GM19452 (cell line): Measurements from ENCODE around the gene LGR6.
"Not testable (repeated sequence)": the region's sequence is repeated elsewhere in the genome, so short reads cannot be mapped to it uniquely, and the experiment has no call there.

Source experiments
- ATAC-seq: cut with Tn5 transposase; IDR thresholded peaks from one replicate; pipeline ENCODE4 v1.9.1; 2021; ENCODE audit not compliant: unreplicated experiment

Gene LGR6

DNA sequence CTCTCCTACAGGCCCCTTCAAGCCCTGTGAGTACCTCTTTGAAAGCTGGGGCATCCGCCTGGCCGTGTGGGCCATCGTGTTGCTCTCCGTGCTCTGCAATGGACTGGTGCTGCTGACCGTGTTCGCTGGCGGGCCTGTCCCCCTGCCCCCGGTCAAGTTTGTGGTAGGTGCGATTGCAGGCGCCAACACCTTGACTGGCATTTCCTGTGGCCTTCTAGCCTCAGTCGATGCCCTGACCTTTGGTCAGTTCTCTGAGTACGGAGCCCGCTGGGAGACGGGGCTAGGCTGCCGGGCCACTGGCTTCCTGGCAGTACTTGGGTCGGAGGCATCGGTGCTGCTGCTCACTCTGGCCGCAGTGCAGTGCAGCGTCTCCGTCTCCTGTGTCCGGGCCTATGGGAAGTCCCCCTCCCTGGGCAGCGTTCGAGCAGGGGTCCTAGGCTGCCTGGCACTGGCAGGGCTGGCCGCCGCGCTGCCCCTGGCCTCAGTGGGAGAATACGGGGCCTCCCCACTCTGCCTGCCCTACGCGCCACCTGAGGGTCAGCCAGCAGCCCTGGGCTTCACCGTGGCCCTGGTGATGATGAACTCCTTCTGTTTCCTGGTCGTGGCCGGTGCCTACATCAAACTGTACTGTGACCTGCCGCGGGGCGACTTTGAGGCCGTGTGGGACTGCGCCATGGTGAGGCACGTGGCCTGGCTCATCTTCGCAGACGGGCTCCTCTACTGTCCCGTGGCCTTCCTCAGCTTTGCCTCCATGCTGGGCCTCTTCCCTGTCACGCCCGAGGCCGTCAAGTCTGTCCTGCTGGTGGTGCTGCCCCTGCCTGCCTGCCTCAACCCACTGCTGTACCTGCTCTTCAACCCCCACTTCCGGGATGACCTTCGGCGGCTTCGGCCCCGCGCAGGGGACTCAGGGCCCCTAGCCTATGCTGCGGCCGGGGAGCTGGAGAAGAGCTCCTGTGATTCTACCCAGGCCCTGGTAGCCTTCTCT lies 124.6 kb downstream of the LGR6 start:
- no peak for ATAC-seq

- no peak for ATAC-seq
Measured at GRCh38 chr1:202319381-202320080, 125.9 kb downstream of the LGR6 start.

- no peak for ATAC-seq
Measured at GRCh38 chr1:202320081-202320405, 126.4 kb downstream of the LGR6 start.

DNA sequence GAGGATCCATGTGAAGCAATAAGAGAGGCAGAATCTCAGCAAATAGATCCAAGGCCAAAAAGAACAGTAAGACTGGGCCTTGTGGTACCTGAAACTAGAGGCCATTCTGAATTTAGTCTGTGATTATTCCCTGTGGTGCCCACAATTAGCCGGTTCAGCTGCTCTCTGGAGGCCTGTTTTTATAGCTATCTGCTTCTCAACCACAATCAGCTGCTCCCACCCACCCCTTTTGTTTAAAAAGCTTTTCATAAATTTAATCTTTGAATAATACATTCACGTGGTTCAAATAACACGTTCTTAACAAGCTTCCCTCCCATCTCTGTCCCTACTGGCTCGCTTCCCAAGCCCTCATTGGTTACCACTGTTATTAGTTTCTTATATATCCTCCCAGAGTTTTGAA lies 130.1 kb downstream of the LGR6 start:
- ATAC-seq = no peak

DNA sequence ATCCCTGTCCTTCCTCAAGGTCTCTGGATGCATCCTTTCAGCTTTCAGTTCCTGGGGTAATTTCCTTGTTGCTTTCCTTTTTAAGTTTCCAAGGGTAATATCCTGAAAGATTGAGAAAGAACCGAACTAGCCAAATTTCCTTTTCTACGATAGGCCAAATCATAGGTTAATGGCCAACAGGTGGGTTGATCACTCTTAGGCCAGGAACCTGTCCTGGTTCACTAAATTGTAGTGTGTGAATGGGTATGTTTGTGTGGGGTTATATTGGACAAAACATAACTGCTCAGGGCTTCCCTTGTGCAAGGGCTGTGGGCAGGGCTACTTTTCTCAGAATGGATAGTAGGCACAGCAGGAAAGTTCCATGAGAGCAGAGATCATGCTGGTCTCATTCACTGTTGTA lies 131.0 kb downstream of the LGR6 start:
- no peak for ATAC-seq

GRCh38 chr1:202329891-202330290 lies 136.3 kb downstream of the LGR6 start:
- ATAC-seq = no peak

DNA sequence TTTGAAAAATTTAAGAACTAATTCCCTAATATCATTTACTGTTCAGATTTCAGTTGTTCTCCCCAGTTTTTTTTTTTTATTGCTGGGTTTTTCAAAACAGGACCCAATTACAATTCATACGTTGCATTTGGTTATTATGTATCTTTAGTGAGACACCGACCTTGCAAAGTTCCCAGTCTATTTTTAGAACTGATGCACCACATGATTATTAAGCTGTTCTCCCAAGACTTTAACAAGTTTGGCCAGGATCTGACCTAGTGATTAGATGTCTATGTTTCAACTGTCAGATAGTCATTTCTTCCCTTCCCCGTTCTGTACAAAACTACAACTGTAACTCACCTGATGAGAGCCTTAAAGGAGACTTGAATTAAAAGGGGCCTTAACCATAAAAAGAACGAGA lies 140.3 kb downstream of the LGR6 start:
- ATAC-seq = no peak

GRCh38 chr1:202343652-202344349 lies 150.2 kb downstream of the LGR6 start:
- ATAC-seq = no peak

GRCh38 chr1:202348005-202348508 lies 154.5 kb downstream of the LGR6 start:
- no peak for ATAC-seq

DNA sequence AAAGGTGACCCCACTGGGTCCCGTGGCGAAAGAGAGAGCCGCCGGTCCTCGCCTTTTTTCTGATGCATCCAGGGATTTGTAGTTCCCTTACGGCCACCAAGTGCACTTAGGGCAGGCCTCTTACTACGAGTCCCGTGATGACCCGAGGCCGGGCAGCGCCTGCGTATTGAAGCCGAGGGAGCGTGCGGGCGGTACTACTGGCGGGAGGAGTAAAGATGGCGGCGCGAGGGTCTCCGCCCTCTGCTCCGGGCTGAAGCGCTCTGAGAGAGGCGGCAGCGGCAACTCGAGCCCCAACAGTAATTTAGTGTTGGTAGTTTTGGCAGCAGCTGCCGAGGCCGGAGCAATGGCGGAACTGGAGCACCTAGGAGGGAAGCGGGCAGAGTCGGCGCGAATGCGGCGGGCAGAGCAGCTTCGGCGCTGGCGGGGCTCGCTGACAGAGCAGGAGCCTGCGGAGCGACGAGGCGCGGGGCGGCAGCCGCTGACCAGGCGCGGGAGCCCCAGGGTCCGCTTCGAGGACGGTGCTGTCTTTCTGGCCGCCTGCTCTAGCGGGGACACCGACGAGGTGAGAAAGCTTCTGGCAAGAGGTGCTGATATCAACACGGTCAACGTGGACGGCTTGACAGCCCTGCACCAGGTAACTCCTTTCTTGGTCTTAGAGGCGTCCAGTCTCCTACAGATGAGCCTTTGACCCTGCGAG lies 155.1 kb downstream of the LGR6 start, which contains the start of gene PPP1R12B:
Gene PPP1R12B (plus strand): TSS at position 191 of the 697 bp plus-strand sequence. CDS start 153 bp downstream, at position 344.
- ATAC-seq = peak; percentile 99

DNA sequence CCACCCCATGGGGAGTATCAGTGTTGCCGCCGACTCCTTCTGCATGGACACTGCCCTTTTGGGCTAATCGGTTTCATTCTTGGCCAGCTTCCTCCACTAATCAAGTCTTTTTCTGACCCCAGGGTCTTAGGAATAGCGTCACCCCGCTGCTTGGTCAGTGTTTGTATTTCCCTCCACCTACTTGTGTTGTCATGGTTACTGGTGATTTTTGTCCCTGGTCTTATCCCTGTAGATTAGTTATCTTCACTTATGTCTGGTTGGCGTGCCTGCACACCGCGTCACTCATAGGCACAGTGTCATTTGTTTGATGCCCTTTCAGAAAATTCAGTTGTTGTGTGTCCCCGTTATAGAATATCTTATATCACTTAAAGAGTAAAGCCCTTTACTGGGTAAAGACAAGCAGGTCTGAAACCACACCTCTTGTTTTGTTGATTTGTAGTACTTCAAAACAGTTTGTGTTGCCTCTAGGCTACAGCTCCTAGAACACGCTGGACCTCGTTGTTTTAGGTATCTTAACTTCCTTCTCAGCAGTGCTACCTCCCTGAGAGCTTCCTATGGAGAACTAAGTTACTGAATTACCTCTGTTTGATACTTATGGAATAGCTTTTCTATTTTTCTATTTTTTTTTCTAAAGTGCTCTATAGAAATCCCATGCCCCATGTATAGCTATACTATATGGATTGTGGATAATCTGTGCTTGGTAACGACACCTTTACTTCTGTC lies 155.8 kb downstream of the LGR6 start:
- ATAC-seq = no peak

DNA sequence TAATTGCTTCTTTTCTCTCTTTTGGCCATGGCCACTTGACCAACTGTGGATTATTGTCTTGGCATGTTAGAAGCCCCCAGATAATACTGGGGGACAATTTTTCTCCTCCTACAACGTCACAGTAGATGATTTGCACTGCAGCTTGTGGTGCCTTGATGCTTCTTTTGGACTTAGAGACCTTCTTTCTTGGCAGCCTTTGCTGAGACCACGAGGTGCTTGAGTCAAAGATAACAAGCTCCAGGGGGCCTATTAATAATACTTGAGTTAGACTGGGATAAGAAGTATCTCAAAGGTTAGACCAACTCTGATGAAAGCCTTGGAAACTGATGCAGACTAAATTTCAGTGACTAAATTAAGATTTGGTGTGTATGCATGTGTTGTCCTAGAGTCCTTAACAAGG lies 158.1 kb downstream of the LGR6 start:
- no peak for ATAC-seq

DNA sequence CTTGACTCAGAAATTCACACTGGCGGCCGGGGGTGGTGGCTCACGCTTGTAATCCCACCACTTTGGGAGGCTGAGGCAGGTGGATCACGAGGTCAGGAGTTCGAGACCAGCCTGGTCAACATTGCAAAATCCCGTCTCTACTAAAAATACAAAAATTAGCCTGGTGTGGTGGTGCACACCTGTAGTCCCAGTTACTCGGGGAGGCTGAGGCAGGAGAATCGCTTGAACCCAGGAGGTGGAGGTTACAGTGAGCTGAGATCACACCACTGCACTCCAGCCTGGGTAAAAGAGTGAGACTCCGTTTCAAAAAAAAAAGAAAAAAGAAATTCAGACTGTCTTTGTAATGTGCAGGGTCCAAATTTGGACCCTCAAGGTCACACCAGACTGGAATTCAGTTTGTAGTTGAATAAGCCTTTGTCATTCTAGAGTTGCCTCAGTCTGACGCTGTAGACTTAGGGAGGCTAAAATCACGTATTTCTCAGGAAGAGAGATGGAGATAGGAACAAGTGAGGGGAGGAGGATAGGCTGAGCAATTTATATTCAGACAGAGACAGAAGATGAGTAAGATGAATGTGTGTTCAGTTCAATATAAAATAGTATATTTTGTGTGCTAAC lies 159.1 kb downstream of the LGR6 start:
- not testable (repeated sequence) for ATAC-seq

- ATAC-seq = no peak
Measured at GRCh38 chr1:202355944-202356553, 162.4 kb downstream of the LGR6 start.

DNA sequence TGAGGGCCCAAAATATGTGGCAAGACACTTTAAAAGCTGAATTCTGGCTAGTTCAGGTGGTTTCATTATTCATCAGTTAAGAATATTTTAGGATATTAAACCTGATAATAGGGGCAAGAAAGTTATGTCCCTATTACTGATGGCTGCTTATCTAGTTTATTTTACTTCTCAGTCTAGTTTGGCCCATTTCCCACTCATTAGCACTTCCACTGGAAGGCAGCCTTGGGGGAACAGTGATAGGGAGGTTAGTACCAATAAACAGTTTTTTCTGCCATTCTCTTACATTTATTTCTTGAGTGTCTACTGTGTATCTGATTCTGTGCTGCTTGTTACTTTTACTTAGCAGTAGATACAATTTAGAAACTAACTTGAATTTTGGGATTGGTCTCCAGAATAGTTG lies 163.9 kb downstream of the LGR6 start:
- no peak for ATAC-seq

DNA sequence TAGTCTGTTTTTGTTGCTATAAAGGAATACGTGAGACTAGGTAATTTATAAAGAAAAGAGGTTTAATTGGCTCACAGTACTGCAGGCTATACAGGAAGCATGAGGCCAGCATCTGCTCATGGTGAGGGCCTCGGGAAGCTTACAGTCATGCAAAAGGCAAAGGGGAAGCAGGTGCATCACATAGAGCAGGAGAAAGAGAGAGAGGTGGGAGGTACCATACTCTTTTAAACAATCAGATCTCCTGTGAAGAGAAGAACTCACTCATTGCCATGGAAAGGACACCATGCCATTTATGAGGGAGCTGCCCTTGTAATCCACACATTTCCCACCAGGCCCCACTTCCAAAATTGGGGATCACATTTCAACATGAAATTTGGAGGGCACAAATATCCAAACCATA lies 167.6 kb downstream of the LGR6 start:
- ATAC-seq = no peak

DNA sequence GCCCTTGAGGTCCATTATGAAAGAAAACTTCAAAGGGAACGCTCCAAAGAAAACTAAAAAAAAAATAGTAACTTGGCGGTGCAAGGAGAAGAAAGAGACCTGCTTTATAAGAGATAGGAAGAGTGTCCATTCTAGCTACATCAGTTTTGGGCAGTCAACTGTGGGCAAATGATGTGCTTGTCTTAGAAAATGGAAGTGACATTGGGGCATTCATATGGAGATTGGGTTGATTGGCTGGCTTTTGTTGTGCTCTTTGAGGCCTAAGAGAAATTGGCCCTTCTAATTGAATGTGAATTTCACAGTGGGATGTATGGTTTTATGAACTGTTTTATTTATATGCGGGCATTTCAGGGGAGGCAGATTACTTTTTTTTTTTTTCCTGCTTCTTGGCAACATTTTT lies 168.1 kb downstream of the LGR6 start:
- ATAC-seq = no peak

GRCh38 chr1:202362212-202362611 lies 168.6 kb downstream of the LGR6 start:
- no peak for ATAC-seq

- ATAC-seq = no peak
Measured at GRCh38 chr1:202365092-202365815, 171.7 kb downstream of the LGR6 start.
